CD4-positive, alpha-beta T cell treated with Interleukin-21 for 1 hour (primary cell): ENCODE data around the gene PTPRQ.

Experiments
- DNase-seq: peaks from one replicate; pipeline ENCODE4 v3.0.0-alpha.2; 2020

The PTPRQ gene

DNA sequence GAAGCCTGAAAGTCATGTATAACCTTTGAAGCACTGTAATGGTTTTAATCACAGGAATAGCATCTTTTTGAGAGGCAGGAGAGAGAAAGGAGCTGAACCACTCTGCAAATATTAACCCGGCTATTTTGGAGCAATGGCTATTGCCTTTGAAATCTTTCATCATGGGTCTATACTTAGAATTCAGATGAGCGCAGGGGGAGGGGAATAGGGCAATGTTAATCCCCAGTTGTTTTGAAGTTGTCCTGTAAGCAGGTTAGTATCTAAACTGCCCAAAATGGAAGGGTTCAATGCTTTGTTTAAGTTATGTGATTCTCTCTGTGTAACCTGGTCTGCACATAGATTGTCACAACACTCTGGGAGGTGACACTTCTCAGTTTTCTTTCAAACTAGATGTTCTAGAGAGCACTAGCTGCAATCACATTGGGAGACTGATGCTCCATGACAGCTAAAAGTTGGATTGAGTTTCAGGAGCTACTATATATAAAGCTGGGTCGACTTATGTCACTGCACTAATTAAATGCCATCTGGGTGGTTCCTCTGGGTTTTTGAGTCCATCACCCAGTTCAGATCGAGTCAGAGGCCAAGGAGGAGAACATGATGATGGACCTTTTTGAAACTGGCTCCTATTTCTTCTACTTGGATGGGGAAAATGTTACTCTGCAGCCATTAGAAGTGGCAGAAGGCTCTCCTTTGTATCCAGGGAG, 263.2 kb downstream of the PTPRQ start, which contains the start of gene MYF6:
Gene MYF6 (plus strand): TSS at position 509 of the 704 bp plus-strand sequence. CDS start 86 bp downstream, at position 595.
- no peak for DNase-seq

DNA sequence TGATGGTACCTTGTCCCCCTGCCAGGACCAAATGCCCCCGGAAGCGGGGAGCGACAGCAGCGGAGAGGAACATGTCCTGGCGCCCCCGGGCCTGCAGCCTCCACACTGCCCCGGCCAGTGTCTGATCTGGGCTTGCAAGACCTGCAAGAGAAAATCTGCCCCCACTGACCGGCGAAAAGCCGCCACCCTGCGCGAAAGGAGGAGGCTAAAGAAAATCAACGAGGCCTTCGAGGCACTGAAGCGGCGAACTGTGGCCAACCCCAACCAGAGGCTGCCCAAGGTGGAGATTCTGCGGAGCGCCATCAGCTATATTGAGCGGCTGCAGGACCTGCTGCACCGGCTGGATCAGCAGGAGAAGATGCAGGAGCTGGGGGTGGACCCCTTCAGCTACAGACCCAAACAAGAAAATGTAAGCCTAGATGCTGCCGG, 263.8 kb downstream of the PTPRQ start:
- DNase-seq: no peak

DNA sequence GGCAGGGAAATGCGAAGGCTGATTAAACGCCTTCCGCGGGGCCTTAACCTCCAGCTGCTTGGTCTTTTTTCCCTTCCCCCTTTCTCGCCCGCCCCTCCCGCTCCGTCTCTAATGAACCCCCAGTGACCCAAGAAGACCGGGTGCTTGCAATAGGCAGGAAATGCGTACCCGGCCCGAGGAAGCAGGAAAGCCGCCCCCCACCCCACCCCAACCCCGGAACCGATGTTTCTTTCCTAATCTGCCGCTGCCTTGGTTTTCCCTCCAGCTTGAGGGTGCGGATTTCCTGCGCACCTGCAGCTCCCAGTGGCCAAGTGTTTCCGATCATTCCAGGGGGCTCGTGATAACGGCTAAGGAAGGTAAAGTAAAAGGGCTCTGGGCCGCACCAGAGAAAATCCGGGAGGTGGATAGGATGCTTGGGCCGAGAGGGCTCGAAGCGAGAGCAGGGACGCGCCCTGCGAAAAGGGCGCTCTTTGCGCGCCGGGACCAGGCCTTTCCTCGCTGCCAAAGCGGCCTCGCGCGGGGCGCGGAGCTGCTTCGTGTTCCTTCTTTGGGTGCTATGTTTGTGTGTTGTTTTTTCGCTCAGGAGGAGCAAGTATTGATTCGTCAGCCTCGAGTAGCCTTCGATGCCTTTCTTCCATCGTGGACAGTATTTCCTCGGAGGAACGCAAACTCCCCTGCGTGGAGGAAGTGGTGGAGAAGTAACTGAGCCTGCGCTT, 264.4 kb downstream of the PTPRQ start:
- no peak for DNase-seq

DNA sequence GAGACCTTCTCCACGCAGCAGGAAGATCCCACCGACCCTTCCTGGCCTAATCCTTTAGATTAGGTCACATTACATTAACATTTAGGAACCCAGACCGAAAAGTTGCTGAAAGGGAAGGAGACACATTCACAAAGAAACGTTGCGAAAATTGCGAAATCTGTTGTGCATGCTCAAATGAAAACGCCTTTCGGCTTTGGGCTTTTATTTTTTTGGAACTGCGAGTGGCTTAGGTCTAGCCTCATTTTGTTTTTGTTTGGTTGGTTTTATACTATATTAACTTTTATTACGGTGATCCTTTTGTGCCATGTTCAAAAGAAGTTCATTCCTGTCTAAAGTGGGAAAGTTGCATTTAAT, 264.9 kb downstream of the PTPRQ start:
- DNase-seq: no peak

DNA sequence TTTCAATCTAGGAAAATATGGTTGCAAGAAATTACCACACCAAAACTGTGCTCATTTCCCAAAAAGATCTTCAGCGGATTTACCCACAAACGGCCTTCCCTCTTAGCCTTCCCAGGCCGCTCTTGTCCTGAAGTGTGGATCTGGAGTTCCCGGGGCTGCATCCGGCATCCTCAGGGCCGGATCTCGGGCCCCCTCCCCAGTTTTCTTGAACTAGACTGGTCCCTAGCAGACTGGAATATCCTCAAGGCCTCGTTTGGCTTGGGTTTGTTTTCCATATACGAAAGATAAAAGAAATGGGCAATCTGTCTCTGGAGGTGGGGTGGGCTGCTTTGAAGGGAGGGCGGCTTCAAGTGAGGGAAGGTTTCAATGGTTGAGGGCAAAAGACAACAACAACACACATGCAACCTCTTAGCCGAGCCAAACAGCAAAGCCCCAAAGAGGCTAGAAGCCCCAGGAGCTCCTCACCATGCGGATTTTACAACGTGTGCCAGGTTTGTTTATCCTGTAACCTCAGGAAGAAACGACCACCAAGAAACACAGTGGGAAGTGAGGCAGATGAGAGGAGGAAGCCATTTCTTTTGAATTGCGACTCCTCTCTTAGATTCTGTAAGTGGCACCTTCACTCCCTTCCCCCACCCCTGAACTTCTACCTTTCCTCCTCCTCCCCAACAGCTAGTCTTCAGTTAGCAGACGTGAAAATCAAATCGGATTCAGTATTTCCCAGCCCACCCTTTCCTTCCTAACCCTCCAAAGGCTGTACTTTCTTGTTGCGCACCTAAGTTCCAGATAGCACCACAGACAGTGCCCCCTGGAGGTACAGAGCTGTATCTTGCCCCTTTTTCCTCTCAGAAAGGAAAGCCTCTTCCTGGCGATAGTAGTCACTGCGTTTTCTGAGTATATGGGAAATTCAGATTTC, 266.0 kb downstream of the PTPRQ start:
- DNase-seq: no peak

DNA sequence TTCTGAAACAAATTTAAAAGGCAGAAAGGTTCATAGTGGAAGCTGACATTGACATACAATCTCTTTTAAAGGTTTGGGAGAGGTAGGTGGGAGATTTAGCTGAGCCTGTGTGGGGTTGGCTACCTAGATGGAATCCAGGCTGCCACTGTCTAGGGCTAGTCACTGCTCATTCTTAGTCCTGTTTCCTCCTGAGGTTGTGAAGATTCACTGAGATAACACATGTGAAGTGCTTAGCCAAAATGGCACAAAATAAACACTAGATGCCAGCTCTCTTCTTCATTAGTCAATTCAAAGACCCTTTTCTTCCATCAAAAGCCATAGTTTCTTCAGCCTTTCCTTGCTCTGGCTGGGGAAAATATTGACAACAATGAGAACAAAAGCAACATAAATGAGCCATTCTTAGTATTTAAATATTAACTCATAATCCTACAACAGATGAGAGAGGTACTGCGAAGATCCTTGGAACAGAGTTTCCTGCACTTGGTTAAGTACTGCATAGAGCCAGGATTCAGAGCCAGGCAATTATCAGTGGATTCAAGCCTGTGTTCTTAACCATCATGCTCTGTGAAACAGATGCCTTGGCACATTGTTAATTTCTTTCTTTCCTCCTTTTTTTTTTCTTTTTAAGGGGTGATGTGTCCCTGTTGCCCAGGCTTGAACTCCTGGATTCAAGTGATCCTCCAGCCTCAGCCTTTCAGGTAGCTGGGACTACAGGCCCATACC, 266.9 kb downstream of the PTPRQ start:
- no peak for DNase-seq

DNA sequence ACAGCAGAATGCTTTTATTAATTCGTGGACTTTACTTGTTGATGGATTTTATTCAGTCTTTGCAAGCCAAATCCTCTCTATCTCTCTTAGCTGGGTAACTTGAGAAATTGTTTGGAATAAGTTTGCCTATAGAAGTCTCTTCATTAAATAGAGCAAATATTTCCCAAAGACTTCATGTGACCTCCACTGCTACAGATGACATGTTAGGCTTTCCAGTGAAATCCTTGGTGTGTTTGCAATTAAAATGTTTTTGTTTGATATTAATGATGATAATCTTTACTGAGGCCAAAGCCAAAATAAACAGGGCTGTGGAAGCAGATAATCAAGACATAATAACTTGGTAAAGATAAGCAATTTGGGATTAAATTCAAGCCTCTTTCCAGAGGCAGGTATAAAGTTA, 267.8 kb downstream of the PTPRQ start:
- no peak for DNase-seq

DNA sequence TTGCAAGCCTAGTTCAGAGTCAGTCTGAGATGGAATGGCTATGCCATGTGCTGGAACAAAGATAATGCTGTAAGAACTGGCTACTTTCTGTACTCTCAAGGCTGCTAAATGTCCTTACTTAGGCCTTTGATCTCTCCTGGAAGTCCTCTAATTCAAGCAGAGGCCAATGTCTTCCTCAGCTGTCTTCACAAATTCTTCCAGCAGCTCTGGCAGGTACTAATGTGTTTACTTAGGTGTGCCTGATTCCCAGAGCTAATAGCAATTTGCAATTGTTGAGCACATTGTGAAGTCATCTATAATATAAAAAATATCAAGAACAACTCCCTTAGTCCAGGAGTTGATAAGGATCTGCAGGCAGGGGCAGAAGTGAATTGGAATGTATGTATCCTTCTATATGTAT, 268.8 kb downstream of the PTPRQ start:
- DNase-seq: no peak

DNA sequence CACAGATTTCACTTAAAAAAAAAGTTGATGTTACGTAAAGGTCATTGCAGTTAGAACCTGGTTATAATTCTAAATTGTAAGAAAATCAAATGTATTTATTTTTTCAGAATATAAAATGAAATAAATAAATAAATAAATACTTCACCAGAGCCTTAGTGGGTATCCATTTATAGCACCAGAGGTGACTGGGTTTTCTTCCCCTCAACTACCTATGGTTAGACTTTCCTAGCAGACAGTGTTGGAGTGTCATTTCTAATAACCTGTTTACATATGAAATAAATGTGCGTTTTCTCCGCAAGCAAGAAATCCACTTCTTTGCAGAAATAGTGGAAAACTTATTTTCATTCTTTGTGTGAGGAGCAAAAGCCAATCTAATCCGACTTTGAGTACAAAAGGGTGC, 269.4 kb downstream of the PTPRQ start:
- no peak for DNase-seq

DNA sequence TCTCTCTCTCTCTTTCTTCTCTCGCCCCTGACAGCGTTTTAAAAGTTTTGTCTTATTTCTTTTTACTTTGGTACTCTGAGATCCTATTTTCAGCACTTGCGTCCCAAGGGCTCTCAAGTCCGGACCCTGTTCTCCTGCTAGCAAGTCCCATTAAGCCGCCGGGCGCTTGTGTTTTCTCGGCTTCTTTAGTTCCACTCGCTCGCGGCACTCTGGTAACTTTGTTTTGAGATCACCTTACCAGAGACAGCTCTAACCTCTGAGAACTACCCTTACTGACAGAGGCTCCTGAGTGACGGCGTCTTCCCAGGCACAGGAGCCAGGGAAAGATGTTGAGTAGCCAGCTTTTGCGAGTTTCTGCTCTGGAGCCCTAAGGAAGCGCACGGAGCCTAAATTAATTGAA, 270.0 kb downstream of the PTPRQ start:
- DNase-seq: no peak

DNA sequence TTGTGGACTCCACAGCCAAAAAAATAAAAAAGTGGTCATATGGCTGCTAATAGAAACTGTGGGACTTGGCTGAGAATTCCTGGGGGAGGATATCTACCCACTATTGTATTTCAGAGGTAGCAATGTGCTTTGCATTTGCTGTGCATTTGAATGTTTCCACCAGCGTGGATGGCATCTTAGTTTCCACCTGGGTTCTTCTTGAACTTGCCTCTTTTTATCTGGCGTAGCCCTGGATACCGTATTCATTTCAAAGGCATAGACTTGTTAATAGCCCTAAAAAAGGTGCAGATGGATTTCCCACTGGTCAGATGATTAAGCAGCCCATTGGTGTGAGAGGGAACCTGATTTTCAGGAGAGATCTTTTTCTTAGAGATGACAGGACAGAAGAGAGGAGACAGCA, 270.8 kb downstream of the PTPRQ start:
- no peak for DNase-seq

DNA sequence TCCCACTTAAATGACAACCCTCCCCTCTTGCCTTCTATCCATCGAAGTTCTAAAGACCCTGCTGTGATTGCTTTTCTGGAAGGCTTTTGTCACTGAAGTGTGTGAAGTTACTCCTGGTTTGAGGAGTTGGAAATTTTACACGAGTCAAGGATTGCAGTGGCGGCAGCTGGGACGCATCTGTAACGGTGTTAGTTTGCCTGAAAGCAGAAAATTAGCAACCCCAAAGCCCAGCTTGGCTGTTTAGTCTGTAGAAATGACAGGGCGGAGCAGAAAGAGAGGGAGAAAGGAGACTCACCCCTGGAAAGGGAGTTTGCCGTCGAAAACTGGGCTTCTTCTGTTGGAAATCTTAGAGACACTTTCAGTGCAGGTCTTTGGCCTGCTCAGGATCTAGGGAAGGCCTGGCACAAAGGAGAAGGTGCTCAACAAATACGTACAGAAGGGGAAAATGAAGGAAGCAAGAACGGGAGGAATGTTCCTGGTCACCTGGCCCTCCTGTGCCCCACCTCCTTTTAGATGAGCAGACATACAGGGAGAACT, 271.7 kb downstream of the PTPRQ start:
- DNase-seq: no peak

DNA sequence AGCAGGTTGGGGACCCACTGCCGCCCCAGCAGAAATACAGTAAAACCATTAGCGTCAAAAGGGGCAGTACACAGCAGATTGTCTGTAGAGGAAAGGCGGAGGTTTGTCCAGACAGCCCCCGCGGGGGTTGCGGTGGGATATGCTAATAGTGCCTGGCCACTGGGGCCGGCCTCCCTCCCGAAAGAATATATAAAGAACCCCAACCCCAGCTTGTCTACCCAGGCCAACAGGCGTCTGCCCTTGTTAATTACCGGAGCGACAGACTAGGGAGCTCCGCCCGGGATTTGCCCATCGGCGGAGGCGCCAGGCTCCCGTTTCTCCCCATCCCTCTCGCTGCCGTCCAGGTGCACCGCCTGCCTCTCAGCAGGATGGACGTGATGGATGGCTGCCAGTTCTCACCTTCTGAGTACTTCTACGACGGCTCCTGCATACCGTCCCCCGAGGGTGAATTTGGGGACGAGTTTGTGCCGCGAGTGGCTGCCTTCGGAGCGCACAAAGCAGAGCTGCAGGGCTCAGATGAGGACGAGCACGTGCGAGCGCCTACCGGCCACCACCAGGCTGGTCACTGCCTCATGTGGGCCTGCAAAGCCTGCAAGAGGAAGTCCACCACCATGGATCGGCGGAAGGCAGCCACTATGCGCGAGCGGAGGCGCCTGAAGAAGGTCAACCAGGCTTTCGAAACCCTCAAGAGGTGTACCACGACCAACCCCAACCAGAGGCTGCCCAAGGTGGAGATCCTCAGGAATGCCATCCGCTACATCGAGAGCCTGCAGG, 272.8 kb downstream of the PTPRQ start, which contains the start of gene MYF5:
Gene MYF5 (plus strand): TSS at position 217 of the 774 bp plus-strand sequence. CDS start 152 bp downstream, at position 369.
- no peak for DNase-seq

DNA sequence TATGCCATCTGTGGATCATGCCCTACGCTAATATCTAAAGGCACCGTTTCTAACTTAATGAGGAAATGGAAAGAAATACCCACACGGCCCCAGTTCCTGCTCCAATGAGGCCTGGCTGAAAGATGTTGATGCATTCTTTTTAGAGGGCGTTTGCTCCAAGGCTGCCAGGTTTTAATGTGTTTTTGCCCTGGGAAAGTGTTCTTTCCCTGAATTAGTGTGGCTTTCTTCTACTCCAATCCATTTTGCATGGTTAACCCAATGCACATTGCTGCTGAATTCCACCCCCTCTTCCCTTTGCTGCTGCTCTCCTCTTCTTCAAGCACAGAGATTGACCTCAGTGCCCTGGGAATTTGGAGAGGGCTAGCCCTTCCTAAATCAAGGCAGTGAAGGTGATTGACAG, 273.8 kb downstream of the PTPRQ start:
- DNase-seq: no peak

DNA sequence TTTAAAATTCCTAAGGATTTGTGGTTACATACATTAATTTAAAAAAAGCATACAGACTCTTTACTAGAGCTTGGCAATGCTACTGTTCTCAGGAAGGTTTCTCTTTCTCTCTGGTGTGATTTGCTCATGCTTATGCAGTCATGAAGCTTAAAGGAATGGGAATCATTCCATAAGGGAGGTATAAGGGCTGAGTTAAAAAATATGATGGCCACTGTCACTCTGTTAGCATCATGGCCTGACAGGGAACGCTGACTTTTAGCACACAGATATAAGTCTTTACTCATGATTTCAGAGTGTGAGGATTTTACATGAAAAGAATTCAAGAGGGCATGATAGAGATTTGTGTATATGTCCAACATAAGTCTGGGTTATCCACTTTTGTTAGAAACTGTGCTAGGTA, 276.5 kb downstream of the PTPRQ start:
- DNase-seq: no peak

DNA sequence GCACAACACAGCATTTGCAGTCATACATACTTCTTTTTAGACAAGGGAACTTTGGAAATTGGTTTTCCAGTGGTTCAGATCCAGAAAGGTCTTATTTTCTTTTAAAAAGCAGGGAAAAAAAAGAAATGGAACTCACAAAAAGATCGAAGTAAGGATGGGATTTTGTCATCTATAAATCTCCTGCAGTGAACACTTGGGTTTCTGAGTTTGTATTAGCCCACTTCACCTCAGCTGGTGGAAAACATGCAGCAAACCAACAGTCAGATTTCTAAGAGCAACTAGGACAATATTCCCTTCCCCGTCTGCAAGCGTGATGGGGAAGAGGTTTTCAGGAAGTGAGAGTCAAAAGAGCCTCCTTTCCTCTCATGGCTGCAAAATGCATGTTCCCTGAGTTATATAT, 277.3 kb downstream of the PTPRQ start:
- no peak for DNase-seq
